HFFc6 (cell line): ENCODE data around the gene PARVA. TPM values are rescaled to one million over a fixed set of nuclear protein-coding genes. Genes with fewer than 3 reads are reported as not detected.

ENCODE experiments used
- DNase-seq: peaks from one replicate; pipeline ENCODE4 v3.0.0-alpha.2; 2018
- H3K27ac Mint-ChIP-seq: 2 replicates; pipeline ENCODE4 v1.8.0; 2020; ENCODE audit warnings: mild to moderate bottlenecking, mixed read lengths
- H3K27me3 Mint-ChIP-seq: 2 replicates; pipeline ENCODE4 v1.8.0; 2021; ENCODE audit warnings: mild to moderate bottlenecking, moderate library complexity, mixed read lengths; ENCODE audit not compliant: insufficient read depth
- H3K36me3 Mint-ChIP-seq: 2 replicates; pipeline ENCODE4 v1.8.0; 2021; ENCODE audit warnings: low read depth, mixed read lengths
- H3K4me1 Mint-ChIP-seq: 2 replicates; pipeline ENCODE4 v1.8.0; 2020; ENCODE audit warnings: low read depth, mixed read lengths
- H3K4me3 Mint-ChIP-seq: 2 replicates; pipeline ENCODE4 v1.8.0; 2020; ENCODE audit warnings: mild to moderate bottlenecking, moderate library complexity, mixed read lengths
- H3K9me3 Mint-ChIP-seq: 2 replicates; pipeline ENCODE4 v1.8.0; 2020; ENCODE audit warnings: mild to moderate bottlenecking, mixed read lengths
- total RNA-seq, 6 experiments: library from RNA; stranded (reverse); fragmentation: NEBNext Ultra II Directional; extraction: Animal tissue kit (Norgen Biotek cat#: 25700); gene quantifications; 2 replicates in 1 of 6; 3 replicates in 5 of 6; pipeline ENCODE4 v1.2.3, GENCODE V29; 2021
- TF ChIP-seq, protein P1 (sequence below): fragments of 200-600 bp; sonication (generic); IDR thresholded peaks from 2 replicates; pipeline ENCODE4 v1.5.0; 2021; ENCODE audit warnings: antibody characterized with exemption, mild to moderate bottlenecking

PARVA gene
- total RNA-seq, 6 experiments from 2014 or later: 150 to 237 (median 184) TPM

DNA sequence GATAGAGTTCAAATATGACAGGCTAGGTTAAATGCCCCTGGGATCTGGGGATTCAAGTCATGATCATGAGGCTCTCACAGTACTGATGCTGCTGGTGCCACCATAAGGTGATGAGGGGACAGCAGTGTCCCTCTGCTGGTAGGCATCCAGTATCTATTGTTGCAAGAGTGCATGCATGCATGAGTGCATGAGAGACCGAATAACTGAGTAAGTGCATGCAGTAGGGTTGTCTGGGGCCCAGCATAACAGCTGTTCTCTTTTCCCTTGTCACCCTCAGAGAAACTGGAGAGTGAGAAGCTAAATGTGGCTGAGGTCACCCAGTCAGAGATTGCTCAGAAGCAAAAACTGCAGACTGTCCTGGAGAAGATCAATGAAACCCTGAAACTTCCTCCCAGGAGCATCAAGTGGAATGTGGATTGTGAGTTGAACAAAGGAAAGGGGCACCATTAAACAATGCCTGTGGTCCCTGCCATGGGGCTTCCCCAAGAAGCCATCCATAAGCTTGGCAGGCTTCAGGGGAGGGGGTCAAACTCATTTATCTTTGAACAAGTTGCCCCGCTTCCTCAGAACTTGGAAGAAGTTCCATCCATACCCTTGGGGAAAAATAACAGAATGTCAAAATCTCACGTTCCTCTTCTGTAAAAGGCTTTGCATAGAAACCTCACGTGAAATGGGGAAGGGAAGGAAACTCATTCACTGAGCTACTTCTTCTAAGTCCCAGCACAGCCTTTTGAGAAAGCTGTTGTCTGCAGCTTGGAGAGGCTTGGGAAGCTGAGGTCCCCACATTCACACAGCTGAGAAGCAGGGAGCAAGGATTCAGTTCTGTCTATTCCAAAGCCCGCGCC, 119.0 kb downstream of the PARVA start:
- TF ChIP-seq, protein P1, sequence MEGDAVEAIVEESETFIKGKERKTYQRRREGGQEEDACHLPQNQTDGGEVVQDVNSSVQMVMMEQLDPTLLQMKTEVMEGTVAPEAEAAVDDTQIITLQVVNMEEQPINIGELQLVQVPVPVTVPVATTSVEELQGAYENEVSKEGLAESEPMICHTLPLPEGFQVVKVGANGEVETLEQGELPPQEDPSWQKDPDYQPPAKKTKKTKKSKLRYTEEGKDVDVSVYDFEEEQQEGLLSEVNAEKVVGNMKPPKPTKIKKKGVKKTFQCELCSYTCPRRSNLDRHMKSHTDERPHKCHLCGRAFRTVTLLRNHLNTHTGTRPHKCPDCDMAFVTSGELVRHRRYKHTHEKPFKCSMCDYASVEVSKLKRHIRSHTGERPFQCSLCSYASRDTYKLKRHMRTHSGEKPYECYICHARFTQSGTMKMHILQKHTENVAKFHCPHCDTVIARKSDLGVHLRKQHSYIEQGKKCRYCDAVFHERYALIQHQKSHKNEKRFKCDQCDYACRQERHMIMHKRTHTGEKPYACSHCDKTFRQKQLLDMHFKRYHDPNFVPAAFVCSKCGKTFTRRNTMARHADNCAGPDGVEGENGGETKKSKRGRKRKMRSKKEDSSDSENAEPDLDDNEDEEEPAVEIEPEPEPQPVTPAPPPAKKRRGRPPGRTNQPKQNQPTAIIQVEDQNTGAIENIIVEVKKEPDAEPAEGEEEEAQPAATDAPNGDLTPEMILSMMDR: peak; percentile 71
- peak overlapping the region; percentile 49; the same call in 1 of the 2 replicates for H3K27ac Mint-ChIP-seq
- H3K9me3 Mint-ChIP-seq: no peaks in the 10 kb centered on the region
- no peak overlapping the region for H3K4me3 Mint-ChIP-seq
- H3K4me1 Mint-ChIP-seq: peaks cover 41% of the 10 kb centered on the region
- H3K27me3 Mint-ChIP-seq: no peaks in the 10 kb centered on the region; the same call in 1 of the 2 replicates
- peak; percentile 11 for DNase-seq
- H3K36me3 Mint-ChIP-seq: peaks cover 32% of the 10 kb centered on the region

- H3K4me3 Mint-ChIP-seq: no peak overlapping the region
- TF ChIP-seq, protein P1: no peak
- H3K27me3 Mint-ChIP-seq: no peaks in the 10 kb centered on the region; the same call in 1 of the 2 replicates
- no peaks in the 10 kb centered on the region for H3K9me3 Mint-ChIP-seq
- DNase-seq: no peak
- peaks cover 32% of the 10 kb centered on the region for H3K36me3 Mint-ChIP-seq
- H3K4me1 Mint-ChIP-seq: peaks cover 51% of the 10 kb centered on the region
- no peak overlapping the region for H3K27ac Mint-ChIP-seq
Measured at GRCh38 chr11:12497431-12497830, 120.1 kb downstream of the PARVA start.

DNA sequence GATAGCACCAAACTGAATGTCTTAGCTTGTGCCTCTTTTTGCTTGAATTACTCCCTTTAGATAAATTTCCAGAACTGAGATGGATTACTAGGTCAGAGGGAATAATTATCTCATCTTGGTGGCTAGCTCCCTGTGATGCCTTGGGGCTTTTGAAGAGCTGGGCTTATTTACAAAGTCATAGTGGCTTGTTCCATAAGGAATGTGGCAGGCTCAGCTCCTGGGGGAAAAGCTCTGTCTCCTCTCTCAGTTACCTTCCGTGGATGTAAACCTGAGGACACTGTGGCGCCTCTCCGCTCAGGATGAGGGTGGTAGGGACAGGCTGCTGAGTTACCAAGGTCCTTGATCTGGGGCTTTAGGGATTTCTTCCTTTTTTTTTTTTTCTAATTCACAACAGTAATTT, 121.7 kb downstream of the PARVA start:
- peaks cover 57% of the 10 kb centered on the region for H3K4me1 Mint-ChIP-seq
- TF ChIP-seq, protein P1: no peak
- H3K27ac Mint-ChIP-seq: no peak overlapping the region
- no peak for DNase-seq
- no peaks in the 10 kb centered on the region for H3K9me3 Mint-ChIP-seq
- H3K27me3 Mint-ChIP-seq: no peaks in the 10 kb centered on the region; the same call in 1 of the 2 replicates
- H3K36me3 Mint-ChIP-seq: peaks cover 32% of the 10 kb centered on the region
- no peak overlapping the region for H3K4me3 Mint-ChIP-seq

DNA sequence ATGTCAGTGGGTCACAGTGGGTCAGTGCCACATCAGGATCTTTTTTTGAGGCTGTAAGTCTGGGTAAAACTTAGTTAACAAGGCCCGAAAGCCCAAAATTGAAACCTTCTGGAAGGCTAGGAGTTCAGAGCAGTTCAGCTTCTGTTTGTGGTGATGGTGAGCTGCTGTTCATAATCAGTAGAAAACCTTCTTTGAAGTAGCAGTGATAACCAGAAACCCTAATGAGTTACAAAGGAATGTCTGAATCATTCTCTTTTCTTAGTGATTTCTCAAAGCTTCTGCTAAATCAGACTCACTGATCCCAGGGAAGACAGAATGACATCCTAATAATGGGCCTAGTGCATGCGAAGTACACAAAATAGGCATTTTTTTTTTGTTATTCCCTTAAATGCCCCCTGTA, 124.7 kb downstream of the PARVA start:
- peak; percentile 62 for DNase-seq
- peak overlapping the region; percentile 67 for H3K4me3 Mint-ChIP-seq
- TF ChIP-seq, protein P1: no peak
- H3K36me3 Mint-ChIP-seq: peaks cover 33% of the 10 kb centered on the region
- H3K27ac Mint-ChIP-seq: peak overlapping the region; percentile 89
- H3K9me3 Mint-ChIP-seq: no peaks in the 10 kb centered on the region
- H3K27me3 Mint-ChIP-seq: no peaks in the 10 kb centered on the region; the same call in 1 of the 2 replicates
- H3K4me1 Mint-ChIP-seq: peaks cover 32% of the 10 kb centered on the region

DNA sequence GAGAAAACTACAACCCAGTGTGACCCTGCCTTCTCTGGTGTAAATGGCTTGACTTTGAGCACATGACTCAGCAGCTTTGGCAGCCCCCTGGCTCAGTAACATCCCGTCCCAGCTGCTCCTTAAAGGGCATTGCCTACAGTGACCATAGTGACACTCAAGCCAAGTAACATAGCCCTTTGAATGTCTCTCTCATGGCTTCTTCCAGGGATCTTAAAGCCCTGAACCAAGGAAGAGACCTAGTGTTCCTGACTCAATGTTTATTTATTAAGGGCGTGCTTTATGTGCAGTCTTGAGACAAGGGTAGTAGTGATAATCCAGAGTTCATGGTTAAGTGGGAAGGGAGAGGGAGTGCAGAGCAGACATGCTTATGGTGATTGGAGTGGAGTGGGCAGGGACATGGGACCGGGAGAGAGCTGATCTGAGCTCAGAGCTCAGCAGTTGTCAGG, 125.7 kb downstream of the PARVA start:
- H3K36me3 Mint-ChIP-seq: peaks cover 27% of the 10 kb centered on the region
- no peak for DNase-seq
- TF ChIP-seq, protein P1: no peak
- H3K9me3 Mint-ChIP-seq: no peaks in the 10 kb centered on the region
- H3K27ac Mint-ChIP-seq: peak overlapping the region; percentile 89
- peak overlapping the region; percentile 11 for H3K4me3 Mint-ChIP-seq
- H3K27me3 Mint-ChIP-seq: peaks cover 2% of the 10 kb centered on the region
- peaks cover 32% of the 10 kb centered on the region for H3K4me1 Mint-ChIP-seq
